CD14-positive monocyte (primary cell): Measurements from ENCODE around the gene ESPN. TPM values are rescaled to one million over a fixed set of nuclear protein-coding genes. Genes with fewer than 3 reads are reported as not detected.
A peak's percentile ranks its signal among the peaks of the same experiment; 100 is the strongest.

Source experiments
- DNase-seq, 3 donors: peaks; one replicate each; pipeline ENCODE4 v3.0.0-alpha.2; 2011 to 2022
- H2AFZ ChIP-seq: 2 replicates; pipeline ENCODE4 v1.6.0; 2012; ENCODE audit warnings: mild to moderate bottlenecking, low read depth, low read length, inconsistent platforms; ENCODE audit not compliant: insufficient read depth, poor library complexity, severe bottlenecking
- H3K27ac ChIP-seq, 2 donors: 1 replicate in 1 of 2; 2 replicates in 1 of 2; pipeline ENCODE4 v1.5.1; 2012 to 2013; ENCODE audit warnings: low read length in 2 of 2, control low read depth in 1 of 2, inconsistent platforms in 1 of 2, low read depth in 1 of 2, mild to moderate bottlenecking in 1 of 2
- H3K27me3 ChIP-seq, 2 donors: one replicate each; pipeline versions ENCODE4 v1.6.0 to v1.6.1; 2011 to 2013; ENCODE audit warnings: low read length in 2 of 2; ENCODE audit not compliant: control insufficient read depth in 2 of 2, insufficient read depth in 2 of 2
- H3K36me3 ChIP-seq, 2 donors: replicated peaks in 1 of 2; 1 replicate in 1 of 2; 2 replicates in 1 of 2; pipeline versions ENCODE4 v1.5.1 to v1.6.1; 2012 to 2013; ENCODE audit warnings: low read length in 2 of 2, control low read depth in 1 of 2, inconsistent platforms in 1 of 2, mild to moderate bottlenecking in 1 of 2; ENCODE audit not compliant: insufficient read depth in 2 of 2, control insufficient read depth in 1 of 2
- H3K4me1 ChIP-seq, 2 donors: 1 replicate in 1 of 2; 2 replicates in 1 of 2; pipeline versions ENCODE4 v1.5.1 to v1.6.1; 2012 to 2013; ENCODE audit warnings: low read length in 2 of 2, control low read depth in 1 of 2, inconsistent platforms in 1 of 2, mild to moderate bottlenecking in 1 of 2, moderate library complexity in 1 of 2; ENCODE audit not compliant: insufficient read depth in 2 of 2, control insufficient read depth in 1 of 2
- H3K4me2 ChIP-seq: replicated peaks from 2 replicates; pipeline ENCODE3; 2012; ENCODE audit warnings: low read length, moderate library complexity, mild to moderate bottlenecking; ENCODE audit not compliant: poor library complexity, severe bottlenecking; ENCODE audit errors: extremely low read depth
- H3K4me3 ChIP-seq, 3 experiments: fragments of 200-600 bp in 1 of 3; sonication (generic) in 1 of 3; replicated peaks in 1 of 3; 1 replicate in 2 of 3; 2 replicates in 1 of 3; pipeline ENCODE4 v1.5.1; 2011 to 2013; ENCODE audit warnings: low read length in 3 of 3, mild to moderate bottlenecking in 3 of 3, control low read depth in 2 of 3, low read depth in 2 of 3, inconsistent platforms in 1 of 3, moderate library complexity in 1 of 3
- H3K79me2 ChIP-seq: 2 replicates; pipeline ENCODE4 v1.6.0; 2012; ENCODE audit warnings: mild to moderate bottlenecking, control low read depth, inconsistent platforms, low read length, moderate library complexity; ENCODE audit not compliant: insufficient read depth
- H3K9ac ChIP-seq: 2 replicates; pipeline ENCODE4 v1.6.0; 2017; ENCODE audit warnings: low read length, mild to moderate bottlenecking; ENCODE audit not compliant: insufficient read depth, poor library complexity, severe bottlenecking
- H3K9me3 ChIP-seq, 2 donors: replicated peaks in 1 of 2; 1 replicate in 1 of 2; 2 replicates in 1 of 2; pipeline versions ENCODE4 v1.5.1 to v1.6.1; 2012 to 2013; ENCODE audit warnings: low read length in 2 of 2, control low read depth in 1 of 2; ENCODE audit not compliant: control insufficient read depth in 1 of 2, insufficient read depth in 1 of 2
- H4K20me1 ChIP-seq: 2 replicates; pipeline ENCODE4 v1.6.0; 2012; ENCODE audit warnings: mild to moderate bottlenecking, low read length, control low read depth, moderate library complexity; ENCODE audit not compliant: insufficient read depth
- H3K27ac Mint-ChIP-seq, 7 donors: one replicate each; pipeline ENCODE4 v1.8.0; 2020; ENCODE audit warnings: mild to moderate bottlenecking in 7 of 7, mixed read lengths in 7 of 7, moderate library complexity in 6 of 7, inconsistent platforms in 2 of 7
- H3K27me3 Mint-ChIP-seq, 3 donors: one replicate each; pipeline ENCODE4 v1.8.0; 2021 to 2022; ENCODE audit warnings: low read depth in 3 of 3, mild to moderate bottlenecking in 3 of 3, mixed read lengths in 3 of 3, moderate library complexity in 3 of 3, inconsistent platforms in 1 of 3
- H3K36me3 Mint-ChIP-seq, 2 donors: one replicate each; pipeline ENCODE4 v1.8.0; 2020; ENCODE audit warnings: mixed read lengths in 2 of 2, inconsistent platforms in 1 of 2, mild to moderate bottlenecking in 1 of 2
- H3K4me1 Mint-ChIP-seq: one replicate; pipeline ENCODE4 v1.8.0; 2020; ENCODE audit warnings: mild to moderate bottlenecking, mixed read lengths
- H3K4me3 Mint-ChIP-seq, 2 donors: one replicate each; pipeline ENCODE4 v1.8.0; 2020; ENCODE audit warnings: mild to moderate bottlenecking in 2 of 2, mixed read lengths in 2 of 2, moderate library complexity in 1 of 2
- H3K9me3 Mint-ChIP-seq, 7 donors: one replicate each; pipeline ENCODE4 v1.8.0; 2020 to 2022; ENCODE audit warnings: mixed read lengths in 7 of 7, mild to moderate bottlenecking in 6 of 7, moderate library complexity in 6 of 7, inconsistent platforms in 2 of 7
- WGBS: methylation state at CpG from one replicate; pipeline ENCODE4 v1.1.5; 2013; ENCODE audit warnings: missing lambda C conversion rate; ENCODE audit not compliant: insufficient coverage; 5-methylcytosine and 5-hydroxymethylcytosine counted together
- intact Hi-C, 2 donors: fragments of 100-400 bp; cut with micrococcal nuclease; formaldehyde crosslinking; loops; one replicate each; pipeline versions ENCODE4 v1.15.0 to v1.15.1; 2023
- polyA plus RNA-seq, 3 donors: library from polyadenylated mRNA; depleted of rRNA in 1 of 3; unstranded in 2 of 3; stranded (reverse) in 1 of 3; fragments of 300-500 nt in 2 of 3; fragments of >200 nt in 1 of 3; fragmentation: Illumina TruSeq in 2 of 3; gene quantifications; 1 replicate in 2 of 3; 2 replicates in 1 of 3; pipeline ENCODE4 v1.2.3, GENCODE V29; 2012 to 2021
- TF ChIP-seq, protein P1 (sequence below): fragments of 200-600 bp; IDR thresholded peaks from one replicate; pipeline ENCODE4 v1.8.0; 2022; ENCODE audit warnings: antibody characterized with exemption, mild to moderate bottlenecking

Gene ESPN
- polyA plus RNA-seq, 3 donors, result not detected

DNA sequence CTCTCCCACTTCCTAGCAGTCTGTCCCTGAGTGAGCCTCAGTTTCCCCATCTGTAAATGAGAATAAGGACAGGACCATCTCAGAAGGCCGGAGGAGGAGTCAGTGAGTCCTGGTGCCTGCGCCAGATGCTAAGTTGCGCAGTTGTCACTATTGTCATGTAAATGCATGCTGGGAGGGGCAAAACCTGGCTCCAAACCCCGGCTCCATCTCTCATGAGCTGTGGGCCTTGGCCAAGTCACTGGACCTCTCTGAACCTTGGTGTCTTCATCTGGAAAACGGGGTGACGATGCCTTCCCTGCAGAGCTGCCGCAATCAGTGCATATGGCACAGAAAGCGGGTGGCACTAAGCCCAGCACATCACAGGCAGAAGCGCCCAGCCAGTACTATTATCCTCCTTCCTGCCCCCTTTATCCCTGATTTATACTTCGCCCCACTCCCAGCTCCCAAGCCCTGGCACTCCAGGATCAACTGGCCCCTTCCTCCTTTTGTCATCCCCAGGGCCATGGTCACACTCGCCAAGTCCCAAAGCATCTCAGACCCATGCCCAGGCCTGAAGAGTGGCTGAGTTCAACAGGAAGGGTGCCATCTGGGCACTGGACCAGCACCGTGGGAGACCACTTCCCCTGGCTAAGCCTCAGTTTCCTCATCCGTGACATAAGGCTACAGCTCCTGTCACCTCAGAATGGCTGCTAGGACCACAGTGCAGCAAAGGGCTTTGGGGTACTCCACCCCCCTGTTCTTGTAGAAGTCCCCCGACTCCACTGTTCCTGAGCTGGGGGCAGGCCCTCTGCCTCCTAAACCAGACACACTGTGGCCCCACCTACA is 71.2 kb downstream of the ESPN start:
- H3K4me1 Mint-ChIP-seq, result peaks cover 6% of the 10 kb centered on the region

DNA sequence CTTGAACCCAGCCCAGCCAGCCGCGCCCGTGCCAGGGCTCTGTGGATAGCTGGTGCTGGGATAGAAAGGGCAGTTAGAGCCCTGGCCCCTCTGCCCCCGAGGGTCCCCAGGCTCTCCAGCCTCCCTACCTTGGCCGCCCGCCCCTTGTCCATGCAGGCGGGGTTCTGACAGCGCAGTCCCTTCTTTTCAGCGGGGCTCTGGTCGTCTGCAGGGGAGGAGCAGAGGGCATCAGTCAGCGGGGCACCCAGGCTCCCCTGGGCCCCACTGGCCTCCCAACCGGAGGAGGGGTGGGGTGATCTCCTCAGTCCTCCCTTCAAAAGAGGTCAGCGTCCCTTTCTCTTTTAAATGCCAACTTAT is 71.8 kb downstream of the ESPN start:
- no peak overlapping the region for H3K4me2 ChIP-seq
- Mint-ChIP-seq H3K27ac (no peak overlapping the region), H3K27me3 (peaks cover 57 to 71% (median 61%) of the 10 kb centered on the region in 3 donors), H3K9me3 (peaks cover 0 to 9% (median 2%) of the 10 kb centered on the region in 7 donors), H3K4me3 (peak overlapping the region in 1 of 2 donors; percentile 63), H3K4me1 (peaks cover 6% of the 10 kb centered on the region), H3K36me3 (peaks cover 0 to 3% of the 10 kb centered on the region in 2 donors)
- no peaks in the 10 kb centered on the region for H3K4me1 ChIP-seq
- WGBS, result 45% methylated on average over 6 of the region's 13 CpGs
- no peaks in the 10 kb centered on the region for H4K20me1 ChIP-seq
- peaks cover 7 to 47% of the 10 kb centered on the region in 2 donors for H3K27me3 ChIP-seq
- peaks cover 0 to 4% of the 10 kb centered on the region in 2 donors for H3K9me3 ChIP-seq
- no peak overlapping the region for H3K9ac ChIP-seq
- H3K79me2 ChIP-seq, result no peaks in the 10 kb centered on the region
- TF ChIP-seq, protein P1, sequence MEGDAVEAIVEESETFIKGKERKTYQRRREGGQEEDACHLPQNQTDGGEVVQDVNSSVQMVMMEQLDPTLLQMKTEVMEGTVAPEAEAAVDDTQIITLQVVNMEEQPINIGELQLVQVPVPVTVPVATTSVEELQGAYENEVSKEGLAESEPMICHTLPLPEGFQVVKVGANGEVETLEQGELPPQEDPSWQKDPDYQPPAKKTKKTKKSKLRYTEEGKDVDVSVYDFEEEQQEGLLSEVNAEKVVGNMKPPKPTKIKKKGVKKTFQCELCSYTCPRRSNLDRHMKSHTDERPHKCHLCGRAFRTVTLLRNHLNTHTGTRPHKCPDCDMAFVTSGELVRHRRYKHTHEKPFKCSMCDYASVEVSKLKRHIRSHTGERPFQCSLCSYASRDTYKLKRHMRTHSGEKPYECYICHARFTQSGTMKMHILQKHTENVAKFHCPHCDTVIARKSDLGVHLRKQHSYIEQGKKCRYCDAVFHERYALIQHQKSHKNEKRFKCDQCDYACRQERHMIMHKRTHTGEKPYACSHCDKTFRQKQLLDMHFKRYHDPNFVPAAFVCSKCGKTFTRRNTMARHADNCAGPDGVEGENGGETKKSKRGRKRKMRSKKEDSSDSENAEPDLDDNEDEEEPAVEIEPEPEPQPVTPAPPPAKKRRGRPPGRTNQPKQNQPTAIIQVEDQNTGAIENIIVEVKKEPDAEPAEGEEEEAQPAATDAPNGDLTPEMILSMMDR, result no peak
- H3K4me3 ChIP-seq, result no peak overlapping the region
- no peak overlapping the region for H3K27ac ChIP-seq
- intact Hi-C loops, result no loop called here
- no peaks in the 10 kb centered on the region for H3K36me3 ChIP-seq
- no peak overlapping the region for H2AFZ ChIP-seq
- DNase-seq, result no peak

More for the DNA sequence above, 71.2 kb downstream of the ESPN start:
- peak overlapping the region in 1 of 2 donors; percentile 76 for H3K4me3 Mint-ChIP-seq
- H3K4me1 ChIP-seq, result peaks cover under 1% of the 10 kb centered on the region in 2 donors
- peaks cover 0 to 3% of the 10 kb centered on the region in 2 donors for H3K36me3 Mint-ChIP-seq
- no peak overlapping the region for H3K4me3 ChIP-seq
- no peak overlapping the region for H2AFZ ChIP-seq
- peaks cover 0 to 9% (median 2%) of the 10 kb centered on the region in 7 donors for H3K9me3 Mint-ChIP-seq
- no peak for DNase-seq
- no peak overlapping the region for H3K4me2 ChIP-seq
- H3K79me2 ChIP-seq, result no peaks in the 10 kb centered on the region
- H3K36me3 ChIP-seq, result no peaks in the 10 kb centered on the region
- WGBS, result 69% methylated on average over 14 of the region's 14 CpGs
- peaks cover 9 to 53% of the 10 kb centered on the region in 2 donors for H3K27me3 ChIP-seq
- no peak overlapping the region for H3K27ac Mint-ChIP-seq
- H3K9me3 ChIP-seq, result peaks cover 0 to 4% of the 10 kb centered on the region in 2 donors
- peaks cover 59 to 77% (median 65%) of the 10 kb centered on the region in 3 donors for H3K27me3 Mint-ChIP-seq
- no peak overlapping the region for H3K27ac ChIP-seq
- no peak overlapping the region for H3K9ac ChIP-seq
- intact Hi-C loops, result no loop called here
- TF ChIP-seq, protein P1, result no peak
- H4K20me1 ChIP-seq, result no peaks in the 10 kb centered on the region
